Stomach (tissue), 9 donors: Measurements from ENCODE around the gene MCC. TPM values are rescaled to one million over a fixed set of nuclear protein-coding genes. Genes with fewer than 3 reads are reported as not detected.

Source experiments
- DNase-seq, 2 donors: peaks; one replicate each; pipeline versions ENCODE4 v3.0.0 to v3.0.0-alpha.2; 2013 to 2019
- H3K27ac ChIP-seq, 5 donors: fragments of 200-600 bp in 4 of 5; sonication (generic) in 4 of 5; one replicate each; pipeline ENCODE4 v1.5.1; 2013 to 2019; ENCODE audit warnings: mild to moderate bottlenecking in 1 of 5, moderate library complexity in 1 of 5
- H3K27me3 ChIP-seq, 3 donors: fragments of 200-600 bp; sonication (generic); one replicate each; pipeline ENCODE4 v1.5.1; 2017 to 2019; ENCODE audit warnings: mixed run types in 1 of 3
- H3K36me3 ChIP-seq, 4 donors: fragments of 200-600 bp; sonication (generic); 1 replicate in 3 of 4; 2 replicates in 1 of 4; pipeline ENCODE4 v1.5.1; 2016 to 2019
- H3K4me1 ChIP-seq, 4 donors: fragments of 200-600 bp; sonication (generic); one replicate each; pipeline ENCODE4 v1.5.1; 2016 to 2019
- H3K4me3 ChIP-seq, 4 donors: fragments of 200-600 bp; sonication (generic) in 3 of 4; one replicate each; pipeline ENCODE4 v1.5.1; 2016 to 2019; ENCODE audit warnings: mild to moderate bottlenecking in 1 of 4
- H3K9me3 ChIP-seq, 4 donors: fragments of 200-600 bp; sonication (generic); one replicate each; pipeline ENCODE4 v1.5.1; 2016 to 2019
- EP300 ChIP-seq: sonication (generic); formaldehyde crosslinking; IDR thresholded peaks from one replicate; pipeline ENCODE4 v1.6.1; 2017; ENCODE audit warnings: antibody characterized with exemption
- POLR2A ChIP-seq, 4 donors: fragments of 450-650 bp; IDR thresholded peaks; one replicate each; pipeline ENCODE4 v1.6.1; 2016; ENCODE audit warnings: antibody characterized with exemption in 4 of 4, control low read depth in 2 of 4, mild to moderate bottlenecking in 1 of 4, moderate library complexity in 1 of 4
- POLR2AphosphoS5 ChIP-seq, 3 donors: sonication (generic); formaldehyde crosslinking; IDR thresholded peaks; one replicate each; pipeline ENCODE4 v1.6.1; 2016; ENCODE audit warnings: antibody characterized with exemption in 3 of 3
- WGBS, 5 donors: extraction: QIAGEN DNeasy Blood & Tissue Kit in 3 of 5; methylation state at CpG; one replicate each; pipeline versions ENCODE4 v1.1.5 to v1.1.7; 2013 to 2018; 5-methylcytosine and 5-hydroxymethylcytosine counted together
- intact Hi-C: fragments of 100-400 bp; cut with DNase I; formaldehyde crosslinking; loops from one replicate; pipeline ENCODE4 v1.15.1; 2023; ENCODE audit warnings: low total_unique reads
- polyA plus RNA-seq, 3 donors: library from polyadenylated mRNA; stranded (reverse); fragments of 200-250 nt; gene quantifications; one replicate each; pipeline ENCODE4 v1.2.3, GENCODE V29; 2013
- total RNA-seq, 5 donors: library from RNA; depleted of rRNA; stranded (reverse); fragments of >200 nt; gene quantifications; one replicate each; pipeline versions ENCODE4 v1.1.0 to v1.2.3, GENCODE V29; 2014 to 2016
- TF ChIP-seq, protein P1 (sequence below), 7 experiments: fragments of 450-650 bp in 4 of 7; fragments of 200-600 bp in 3 of 7; sonication (generic) in 3 of 7; IDR thresholded peaks; one replicate each; pipeline ENCODE4 v1.5.1; 2016 to 2019; ENCODE audit warnings: antibody characterized with exemption in 7 of 7, control low read depth in 2 of 7, mild to moderate bottlenecking in 1 of 7
- donor health status: healthy with polysubstance abuse.
- donor health status: Bipolar disorder and iron deficiency.
- donor health status: healthy.

MCC gene
- total and polyA plus RNA-seq, 8 donors, result 3.8 to 35.1 (median 8.9) TPM

DNA sequence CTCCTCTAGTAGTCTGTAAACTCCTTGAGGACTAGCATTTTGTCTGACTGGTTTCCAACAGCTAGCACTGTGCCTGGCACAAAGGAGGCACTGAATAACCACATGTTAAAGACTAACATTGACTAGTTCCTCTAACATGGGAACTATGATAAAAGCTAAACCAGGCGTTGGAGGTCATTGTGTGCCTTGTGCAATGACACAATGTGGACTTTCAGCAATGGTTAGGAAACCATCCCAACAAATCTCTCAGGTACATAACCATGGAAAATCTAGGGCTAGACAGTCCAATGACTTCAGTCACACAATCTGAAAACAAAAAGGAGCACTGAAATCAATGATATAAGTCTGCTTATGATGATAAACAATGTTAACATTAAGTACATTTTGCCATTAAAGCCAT lies 311.0 kb downstream of the MCC start:
- Histone ChIP-seq H3K27ac (no peak overlapping the region), H3K9me3 (no peaks in the 10 kb centered on the region), H3K4me1 (peaks cover 0 to 24% (median 9%) of the 10 kb centered on the region in 4 donors), H3K4me3 (no peak overlapping the region), H3K27me3 (no peaks in the 10 kb centered on the region), H3K36me3 (no peaks in the 10 kb centered on the region)
- DNase-seq, result no peak
- TF ChIP-seq POLR2A (IDR thresholded peaks at IDR 0.05) (no peak), POLR2AphosphoS5 (IDR thresholded peaks at IDR 0.05) (no peak), EP300 (no peak)
- TF ChIP-seq, protein P1, sequence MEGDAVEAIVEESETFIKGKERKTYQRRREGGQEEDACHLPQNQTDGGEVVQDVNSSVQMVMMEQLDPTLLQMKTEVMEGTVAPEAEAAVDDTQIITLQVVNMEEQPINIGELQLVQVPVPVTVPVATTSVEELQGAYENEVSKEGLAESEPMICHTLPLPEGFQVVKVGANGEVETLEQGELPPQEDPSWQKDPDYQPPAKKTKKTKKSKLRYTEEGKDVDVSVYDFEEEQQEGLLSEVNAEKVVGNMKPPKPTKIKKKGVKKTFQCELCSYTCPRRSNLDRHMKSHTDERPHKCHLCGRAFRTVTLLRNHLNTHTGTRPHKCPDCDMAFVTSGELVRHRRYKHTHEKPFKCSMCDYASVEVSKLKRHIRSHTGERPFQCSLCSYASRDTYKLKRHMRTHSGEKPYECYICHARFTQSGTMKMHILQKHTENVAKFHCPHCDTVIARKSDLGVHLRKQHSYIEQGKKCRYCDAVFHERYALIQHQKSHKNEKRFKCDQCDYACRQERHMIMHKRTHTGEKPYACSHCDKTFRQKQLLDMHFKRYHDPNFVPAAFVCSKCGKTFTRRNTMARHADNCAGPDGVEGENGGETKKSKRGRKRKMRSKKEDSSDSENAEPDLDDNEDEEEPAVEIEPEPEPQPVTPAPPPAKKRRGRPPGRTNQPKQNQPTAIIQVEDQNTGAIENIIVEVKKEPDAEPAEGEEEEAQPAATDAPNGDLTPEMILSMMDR (IDR thresholded peaks at IDR 0.05), result no peak
- intact Hi-C loops, result no loop called here
- WGBS, 5 donors, result 77 to 97% (median 86%) methylated on average over 1 of the region's 1 CpG

DNA sequence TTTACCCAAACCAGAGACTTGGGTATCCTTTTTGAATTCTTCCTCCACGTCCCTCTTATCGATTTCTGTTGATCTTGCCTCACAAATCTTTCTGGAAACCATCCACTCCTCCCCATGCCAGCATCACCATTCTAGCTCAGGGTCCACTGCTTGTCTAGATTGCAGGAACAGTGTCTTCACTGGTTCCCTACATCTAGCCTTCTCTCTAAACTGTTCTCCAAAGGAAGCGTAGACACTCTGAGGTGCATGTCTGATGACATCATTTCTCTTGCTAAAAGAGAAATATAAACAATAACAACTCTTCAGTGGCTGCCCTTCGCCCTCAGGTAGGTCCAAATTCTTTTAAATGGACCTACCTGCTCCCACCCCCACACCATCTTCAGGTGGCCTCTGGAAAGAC lies 311.5 kb downstream of the MCC start:
- Histone ChIP-seq H3K36me3 (no peaks in the 10 kb centered on the region), H3K9me3 (no peaks in the 10 kb centered on the region), H3K27me3 (no peaks in the 10 kb centered on the region), H3K4me1 (peaks cover 0 to 24% (median 9%) of the 10 kb centered on the region in 4 donors), H3K4me3 (no peak overlapping the region), H3K27ac (no peak overlapping the region)
- DNase-seq, result no peak
- TF ChIP-seq EP300 (no peak), POLR2AphosphoS5 (IDR thresholded peaks at IDR 0.05) (no peak), POLR2A (IDR thresholded peaks at IDR 0.05) (no peak)
- TF ChIP-seq, protein P1 (IDR thresholded peaks at IDR 0.05), result no peak
- intact Hi-C loops, result no loop called here
- WGBS, 5 donors, result 70 to 92% (median 77%) methylated on average over 4 of the region's 4 CpGs

DNA sequence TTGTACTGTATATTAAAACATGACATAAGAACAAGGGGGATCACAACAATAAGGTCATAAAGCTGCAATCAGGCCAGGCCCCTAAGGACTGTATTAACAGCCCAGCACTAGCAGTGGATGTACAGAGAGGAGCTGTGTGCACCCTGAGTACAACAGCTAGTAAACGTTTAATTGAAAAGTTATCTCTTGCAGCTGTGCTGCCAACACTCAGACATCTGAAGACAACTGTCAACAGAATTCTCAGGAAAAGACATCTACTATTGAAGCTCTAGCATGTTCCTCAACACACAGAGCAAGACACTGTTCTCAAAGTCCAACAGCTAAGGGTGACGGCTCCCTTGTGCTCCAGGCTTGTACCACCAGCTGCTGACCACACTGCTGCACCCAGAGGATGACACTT lies 312.1 kb downstream of the MCC start:
- TF ChIP-seq EP300, result no peak
- H3K4me1 ChIP-seq, result peaks cover 0 to 24% (median 9%) of the 10 kb centered on the region in 4 donors
- WGBS, 5 donors, result 53 to 73% (median 66%) methylated on average over 2 of the region's 2 CpGs
- H3K4me3 ChIP-seq, result no peak overlapping the region
- H3K27ac ChIP-seq, result no peak overlapping the region
- H3K9me3 ChIP-seq, result no peaks in the 10 kb centered on the region
- DNase-seq, result no peak
- no peaks in the 10 kb centered on the region for H3K36me3 ChIP-seq
- intact Hi-C loops, result no loop called here
- no peaks in the 10 kb centered on the region for H3K27me3 ChIP-seq

DNA sequence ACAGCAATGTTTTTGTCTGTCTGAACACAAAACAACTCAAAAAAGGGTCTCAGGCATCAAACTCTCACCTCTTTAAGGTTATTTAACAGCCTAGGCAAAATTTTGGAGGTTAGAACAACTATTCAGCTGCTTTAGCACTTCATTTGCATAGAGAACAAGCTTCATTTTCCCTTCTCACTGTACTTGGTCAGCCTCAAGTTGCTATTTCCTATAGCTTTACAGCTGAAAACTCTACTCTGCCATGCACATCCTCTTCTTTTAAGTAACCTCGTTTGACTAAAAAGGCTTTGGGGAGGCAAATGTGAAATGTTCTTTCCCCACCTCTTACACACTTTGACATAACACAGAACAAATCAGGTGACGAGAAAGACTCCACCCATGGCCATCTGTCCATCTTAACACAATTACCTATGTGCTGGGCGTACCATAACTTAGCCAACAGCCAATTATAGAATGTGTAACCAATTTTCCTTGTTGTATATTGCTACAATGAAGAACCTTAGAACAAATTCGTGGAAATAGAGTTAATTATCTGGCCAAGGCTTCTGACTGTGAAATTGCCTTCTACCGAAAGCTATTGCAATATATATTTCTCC lies 315.9 kb downstream of the MCC start:
- TF ChIP-seq POLR2AphosphoS5 (IDR thresholded peaks at IDR 0.05), result no peak
- no peak for TF ChIP-seq EP300
- TF ChIP-seq, protein P1 (IDR thresholded peaks at IDR 0.05), result no peak
- no peak for TF ChIP-seq POLR2A (IDR thresholded peaks at IDR 0.05)
- WGBS, 5 donors, result 81 to 85% (median 84%) methylated on average over 5 of the region's 5 CpGs

DNA sequence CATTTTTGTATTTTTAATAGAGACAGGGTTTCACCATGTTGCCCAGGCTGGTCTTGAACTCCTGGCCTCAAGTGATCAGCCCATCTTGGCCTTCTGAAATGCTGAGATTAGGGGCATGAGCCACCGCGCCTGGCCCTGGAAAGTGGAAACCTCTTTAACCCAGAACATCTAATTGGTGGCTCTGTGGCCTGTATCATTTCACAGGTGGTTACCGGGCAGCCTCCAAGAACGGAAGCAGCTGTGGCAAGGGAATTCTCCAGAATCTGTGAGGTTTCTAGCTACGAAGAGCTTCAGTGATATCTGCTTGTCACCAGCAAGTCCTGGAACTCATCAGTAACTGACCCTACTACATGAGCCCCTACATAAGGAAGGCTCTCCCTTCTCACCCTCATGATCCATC lies 316.7 kb downstream of the MCC start:
- no peak overlapping the region for H3K27ac ChIP-seq
- no peaks in the 10 kb centered on the region for H3K9me3 ChIP-seq
- H3K36me3 ChIP-seq, result no peaks in the 10 kb centered on the region
- peaks cover 0 to 7% (median 2%) of the 10 kb centered on the region in 4 donors for H3K4me1 ChIP-seq
- 90 to 100% (median 96%) methylated on average over 5 of the region's 5 CpGs for WGBS, 5 donors
- intact Hi-C loops, result no loop called here
- no peak for DNase-seq
- H3K27me3 ChIP-seq, result no peaks in the 10 kb centered on the region
- TF ChIP-seq EP300 (no peak), POLR2A (IDR thresholded peaks at IDR 0.05) (no peak), POLR2AphosphoS5 (IDR thresholded peaks at IDR 0.05) (no peak)
- TF ChIP-seq, protein P1 (IDR thresholded peaks at IDR 0.05), result no peak
- H3K4me3 ChIP-seq, result no peak overlapping the region

More for the DNA sequence above, 315.9 kb downstream of the MCC start:
- intact Hi-C loops, result no loop called here
- H3K36me3 ChIP-seq, result no peaks in the 10 kb centered on the region
- peaks cover 0 to 7% (median 2%) of the 10 kb centered on the region in 4 donors for H3K4me1 ChIP-seq
- H3K4me3 ChIP-seq, result no peak overlapping the region
- no peak for DNase-seq
- no peak overlapping the region for H3K27ac ChIP-seq
- H3K9me3 ChIP-seq, result no peaks in the 10 kb centered on the region
- H3K27me3 ChIP-seq, result no peaks in the 10 kb centered on the region
